Effector memory CD8-positive, alpha-beta T cell (primary cell): ENCODE results near the gene BCAS3.

Experiments
- ATAC-seq: fragments of 150-1000 bp; cut with Tn5 transposase; replicated peaks from 2 replicates; pipeline ENCODE4 v1.10.0; 2021; ENCODE audit warnings: mild to moderate bottlenecking, moderate library complexity
- DNase-seq, 3 experiments: peaks; one replicate each; pipeline ENCODE4 v3.0.0; 2021
- H3K27ac Mint-ChIP-seq, 2 donors: one replicate each; pipeline ENCODE4 v1.8.0; 2022; ENCODE audit warnings: mild to moderate bottlenecking in 2 of 2, mixed read lengths in 2 of 2, moderate library complexity in 2 of 2
- H3K27me3 Mint-ChIP-seq, 2 donors: one replicate each; pipeline ENCODE4 v1.8.0; 2022; ENCODE audit warnings: mixed read lengths in 2 of 2
- H3K36me3 Mint-ChIP-seq: one replicate; pipeline ENCODE4 v1.8.0; 2022; ENCODE audit warnings: mild to moderate bottlenecking, moderate library complexity, mixed read lengths; ENCODE audit not compliant: insufficient read depth
- H3K4me1 Mint-ChIP-seq, 2 donors: one replicate each; pipeline ENCODE4 v1.8.0; 2022; ENCODE audit warnings: low read depth in 2 of 2, mixed read lengths in 2 of 2
- H3K4me3 Mint-ChIP-seq, 2 donors: one replicate each; pipeline ENCODE4 v1.8.0; 2022; ENCODE audit warnings: mild to moderate bottlenecking in 2 of 2, mixed read lengths in 2 of 2, moderate library complexity in 2 of 2
- H3K9me3 Mint-ChIP-seq, 2 donors: one replicate each; pipeline ENCODE4 v1.8.0; 2022; ENCODE audit warnings: mixed read lengths in 2 of 2

The BCAS3 gene

DNA sequence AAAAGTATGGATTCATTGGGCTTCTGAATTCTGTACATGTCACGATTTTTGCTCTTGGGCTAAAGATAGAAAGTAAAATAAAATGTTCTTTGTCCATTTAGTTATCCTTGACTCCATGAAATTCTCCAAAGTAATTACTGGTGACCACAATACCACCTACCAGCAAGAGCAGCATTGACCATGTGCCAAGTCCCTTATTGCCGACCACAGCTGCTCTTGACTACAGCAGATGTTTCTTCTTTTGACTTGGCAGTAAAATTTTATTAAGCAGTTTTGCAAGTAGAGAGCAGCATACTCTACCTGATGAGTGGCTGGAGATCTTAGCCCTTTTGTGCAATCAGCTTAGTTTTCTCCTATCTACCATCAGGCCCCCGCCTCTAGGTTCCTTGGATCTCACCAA is 569.8 kb downstream of the BCAS3 start:
- Mint-ChIP-seq H3K9me3 (no peaks in the 10 kb centered on the region), H3K27ac (no peak overlapping the region), H3K4me3 (no peak overlapping the region), H3K4me1 (no peaks in the 10 kb centered on the region), H3K27me3 (no peaks in the 10 kb centered on the region), H3K36me3 (no peaks in the 10 kb centered on the region)
- no peak for ATAC-seq
- DNase-seq = no peak

- H3K27ac Mint-ChIP-seq = no peak overlapping the region
- no peak overlapping the region for H3K4me3 Mint-ChIP-seq
- H3K9me3 Mint-ChIP-seq = no peaks in the 10 kb centered on the region
Measured at GRCh38 chr17:61248399-61248798, 570.7 kb downstream of the BCAS3 start.

DNA sequence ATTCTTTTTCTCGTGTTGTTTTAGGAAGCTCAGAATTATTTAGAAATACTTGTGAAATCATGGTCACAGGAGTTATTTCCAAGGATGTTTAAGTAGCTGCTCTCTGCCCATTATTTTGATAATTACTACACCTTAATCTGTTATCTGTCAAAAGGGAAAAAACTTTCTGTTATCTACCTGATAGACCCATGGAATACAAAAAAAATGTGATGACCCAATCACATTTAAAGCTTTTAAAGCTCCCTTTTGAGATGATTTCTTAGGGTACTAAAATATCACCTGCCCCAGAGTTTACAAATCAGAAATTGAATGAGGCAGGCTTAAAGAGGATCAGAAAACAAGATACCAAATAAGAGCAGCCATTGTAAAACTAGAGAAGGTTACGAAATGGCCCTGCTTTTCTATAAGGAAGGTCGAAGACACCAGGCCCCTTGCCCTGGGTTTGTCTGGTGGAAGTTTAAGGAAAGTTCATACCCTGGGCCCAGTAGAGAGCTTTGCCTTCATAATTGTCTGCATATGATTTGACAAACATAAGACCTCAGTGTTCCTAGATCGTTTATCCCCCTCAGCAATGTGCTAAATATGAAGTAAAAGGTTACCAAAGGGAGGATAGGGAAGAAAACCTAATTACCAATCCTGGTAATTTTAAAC is 572.1 kb downstream of the BCAS3 start:
- Mint-ChIP-seq H3K27ac (no peak overlapping the region), H3K9me3 (no peaks in the 10 kb centered on the region), H3K27me3 (no peaks in the 10 kb centered on the region), H3K4me1 (no peaks in the 10 kb centered on the region), H3K36me3 (no peaks in the 10 kb centered on the region), H3K4me3 (no peak overlapping the region)
- DNase-seq (no peak), ATAC-seq (no peak)

More at GRCh38 chr17:61248399-61248798, 570.7 kb downstream of the BCAS3 start:
- ATAC-seq (no peak), DNase-seq (no peak)
- no peaks in the 10 kb centered on the region for H3K27me3 Mint-ChIP-seq
- H3K36me3 Mint-ChIP-seq = no peaks in the 10 kb centered on the region
- no peaks in the 10 kb centered on the region for H3K4me1 Mint-ChIP-seq

GRCh38 chr17:61250335-61250890 is 572.8 kb downstream of the BCAS3 start:
- no peak for ATAC-seq
- Mint-ChIP-seq H3K27ac (no peak overlapping the region), H3K4me1 (peaks cover 0 to 1% of the 10 kb centered on the region in 2 donors), H3K4me3 (no peak overlapping the region), H3K27me3 (no peaks in the 10 kb centered on the region), H3K9me3 (no peaks in the 10 kb centered on the region), H3K36me3 (no peaks in the 10 kb centered on the region)
- DNase-seq = no peak

- ATAC-seq (peak; percentile 46), DNase-seq (no peak)
- Mint-ChIP-seq H3K4me3 (no peak overlapping the region), H3K36me3 (no peaks in the 10 kb centered on the region), H3K27ac (peak overlapping the region; percentile 12 to 16), H3K27me3 (no peaks in the 10 kb centered on the region), H3K4me1 (peaks cover 0 to 1% of the 10 kb centered on the region in 2 donors), H3K9me3 (no peaks in the 10 kb centered on the region)
Measured at GRCh38 chr17:61251939-61252865, 574.6 kb downstream of the BCAS3 start.

GRCh38 chr17:61253362-61253761 is 575.7 kb downstream of the BCAS3 start:
- no peaks in the 10 kb centered on the region for H3K27me3 Mint-ChIP-seq
- no peak for ATAC-seq
- DNase-seq = no peak
- no peaks in the 10 kb centered on the region for H3K36me3 Mint-ChIP-seq
- no peak overlapping the region for H3K4me3 Mint-ChIP-seq
- H3K27ac Mint-ChIP-seq = peak overlapping the region in 1 of 2 donors; percentile 16
- H3K9me3 Mint-ChIP-seq = no peaks in the 10 kb centered on the region
- H3K4me1 Mint-ChIP-seq = peaks cover 0 to 1% of the 10 kb centered on the region in 2 donors

- no peaks in the 10 kb centered on the region for H3K36me3 Mint-ChIP-seq
- H3K27ac Mint-ChIP-seq = peak overlapping the region in 1 of 2 donors; percentile 16
- ATAC-seq (no peak), DNase-seq (no peak)
- H3K27me3 Mint-ChIP-seq = no peaks in the 10 kb centered on the region
- H3K4me1 Mint-ChIP-seq = peaks cover 0 to 1% of the 10 kb centered on the region in 2 donors
- H3K4me3 Mint-ChIP-seq = no peak overlapping the region
- H3K9me3 Mint-ChIP-seq = no peaks in the 10 kb centered on the region
Measured at GRCh38 chr17:61253937-61254574, 576.4 kb downstream of the BCAS3 start.

DNA sequence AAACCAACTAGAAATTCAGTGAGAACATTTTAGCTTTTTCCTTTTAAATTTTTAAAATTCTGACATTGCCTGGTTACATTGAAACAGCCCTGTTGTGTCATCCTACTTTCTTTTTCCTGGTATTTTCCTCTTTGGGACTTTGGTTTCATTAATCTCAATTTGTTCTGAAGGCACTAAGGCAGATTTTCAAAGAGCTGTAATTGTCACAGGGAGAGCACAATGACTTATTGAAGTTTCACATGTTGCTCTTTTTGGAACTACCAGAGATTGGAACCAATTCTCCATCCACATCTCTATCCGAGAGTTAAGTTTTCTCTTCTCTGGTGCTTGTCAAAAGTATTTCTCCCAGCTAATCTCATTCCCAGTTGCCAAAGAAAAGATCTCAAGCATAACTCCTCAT is 577.3 kb downstream of the BCAS3 start:
- no peak for ATAC-seq
- Mint-ChIP-seq H3K4me3 (no peak overlapping the region), H3K4me1 (peaks cover 0 to 1% of the 10 kb centered on the region in 2 donors), H3K27me3 (no peaks in the 10 kb centered on the region), H3K36me3 (no peaks in the 10 kb centered on the region), H3K9me3 (no peaks in the 10 kb centered on the region), H3K27ac (no peak overlapping the region)
- no peak for DNase-seq

GRCh38 chr17:61255647-61256046 is 578.0 kb downstream of the BCAS3 start:
- ATAC-seq = no peak
- Mint-ChIP-seq H3K27me3 (no peaks in the 10 kb centered on the region), H3K27ac (no peak overlapping the region), H3K9me3 (no peaks in the 10 kb centered on the region), H3K4me1 (peaks cover 0 to 1% of the 10 kb centered on the region in 2 donors), H3K36me3 (no peaks in the 10 kb centered on the region), H3K4me3 (no peak overlapping the region)
- DNase-seq = no peak

- Mint-ChIP-seq H3K4me3 (no peak overlapping the region), H3K27me3 (no peaks in the 10 kb centered on the region), H3K36me3 (no peaks in the 10 kb centered on the region), H3K9me3 (no peaks in the 10 kb centered on the region), H3K27ac (no peak overlapping the region), H3K4me1 (peaks cover 0 to 1% of the 10 kb centered on the region in 2 donors)
- no peak for ATAC-seq
- no peak for DNase-seq
Measured at GRCh38 chr17:61259360-61259759, 581.7 kb downstream of the BCAS3 start.

DNA sequence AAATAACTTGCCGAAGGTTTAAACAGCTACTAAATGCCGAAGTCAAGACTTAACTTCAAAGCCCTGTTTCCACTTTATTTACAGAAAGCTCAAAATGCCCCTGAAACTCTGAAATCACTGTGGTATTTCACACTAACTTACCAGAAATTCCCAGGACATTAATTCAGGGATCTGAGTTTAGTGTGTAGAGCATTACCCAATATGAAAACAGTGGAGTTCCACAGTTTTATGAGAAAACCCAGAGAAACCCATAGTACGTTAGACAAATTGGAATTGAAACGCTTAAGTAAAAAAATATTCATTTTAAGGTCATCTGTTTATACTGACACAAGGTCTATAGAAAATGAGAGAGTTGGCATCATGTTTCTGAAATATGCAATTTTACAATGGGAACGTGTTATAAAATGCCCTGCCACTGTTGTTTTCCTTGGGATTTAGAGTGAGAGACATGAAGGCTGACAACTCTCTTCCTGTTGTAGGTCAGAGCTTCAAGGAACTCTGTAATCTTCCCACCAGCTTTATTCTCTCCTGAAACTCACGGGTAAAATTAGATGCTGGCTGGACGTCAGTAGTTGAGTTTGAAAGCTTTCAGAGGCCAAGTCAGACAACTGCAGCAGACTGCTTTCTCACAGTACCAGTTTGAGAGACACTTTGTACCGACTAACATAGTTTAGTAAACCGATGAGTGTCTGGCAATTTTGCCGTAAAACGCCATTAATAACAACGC is 582.6 kb downstream of the BCAS3 start:
- H3K27me3 Mint-ChIP-seq = no peaks in the 10 kb centered on the region
- peaks cover 0 to 1% of the 10 kb centered on the region in 2 donors for H3K4me1 Mint-ChIP-seq
- DNase-seq = no peak
- H3K36me3 Mint-ChIP-seq = no peaks in the 10 kb centered on the region
- no peak for ATAC-seq
- no peak overlapping the region for H3K4me3 Mint-ChIP-seq
- H3K27ac Mint-ChIP-seq = no peak overlapping the region
- H3K9me3 Mint-ChIP-seq = no peaks in the 10 kb centered on the region

DNA sequence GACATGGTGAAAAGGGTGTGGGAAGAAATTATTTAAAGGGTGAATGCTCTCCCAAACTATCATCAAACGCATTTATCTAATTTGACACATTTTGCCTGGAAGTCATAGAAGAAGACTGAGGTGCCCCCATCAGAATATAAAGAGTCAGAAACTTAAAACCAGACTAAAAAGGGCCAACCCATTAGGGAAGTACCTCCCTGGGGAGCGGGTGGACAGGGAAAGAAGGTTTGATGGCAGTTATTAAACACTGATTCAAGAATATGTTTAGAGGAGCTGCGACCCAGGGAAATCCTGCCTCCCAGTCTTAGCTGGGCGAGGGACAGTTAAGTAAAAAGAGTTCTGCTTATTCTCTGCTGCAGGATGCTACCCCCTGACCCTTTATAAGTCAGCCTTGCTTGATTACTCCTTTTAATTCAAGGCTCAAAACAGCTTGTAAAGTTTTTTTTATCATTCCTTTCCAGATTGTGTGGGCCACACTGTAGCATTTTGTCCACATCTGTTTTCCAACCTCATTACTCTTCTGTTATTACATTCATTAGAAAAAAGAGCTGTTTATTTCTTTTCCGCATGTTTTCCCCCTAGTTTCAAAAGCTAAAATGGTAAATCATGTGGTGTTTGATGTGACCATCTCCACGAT is 583.5 kb downstream of the BCAS3 start:
- H3K9me3 Mint-ChIP-seq = no peaks in the 10 kb centered on the region
- H3K27me3 Mint-ChIP-seq = no peaks in the 10 kb centered on the region
- no peaks in the 10 kb centered on the region for H3K4me1 Mint-ChIP-seq
- ATAC-seq = no peak
- H3K27ac Mint-ChIP-seq = no peak overlapping the region
- H3K4me3 Mint-ChIP-seq = no peak overlapping the region
- H3K36me3 Mint-ChIP-seq = no peaks in the 10 kb centered on the region
- DNase-seq = no peak
